HG03558 (cell line): Measurements from ENCODE around the gene CSTPP1.
"Not testable (repeated sequence)": the region's sequence is repeated elsewhere in the genome, so short reads cannot be mapped to it uniquely, and the experiment has no call there.

Experiments used
- ATAC-seq: cut with Tn5 transposase; IDR thresholded peaks from one replicate; pipeline ENCODE4 v1.9.1; 2021; ENCODE audit warnings: moderate number of reproducible peaks; ENCODE audit not compliant: unreplicated experiment; ENCODE audit errors: extremely low read depth

Gene CSTPP1

GRCh38 chr11:47078751-47079521, 142.4 kb downstream of the CSTPP1 start:
- ATAC-seq, result no peak

DNA sequence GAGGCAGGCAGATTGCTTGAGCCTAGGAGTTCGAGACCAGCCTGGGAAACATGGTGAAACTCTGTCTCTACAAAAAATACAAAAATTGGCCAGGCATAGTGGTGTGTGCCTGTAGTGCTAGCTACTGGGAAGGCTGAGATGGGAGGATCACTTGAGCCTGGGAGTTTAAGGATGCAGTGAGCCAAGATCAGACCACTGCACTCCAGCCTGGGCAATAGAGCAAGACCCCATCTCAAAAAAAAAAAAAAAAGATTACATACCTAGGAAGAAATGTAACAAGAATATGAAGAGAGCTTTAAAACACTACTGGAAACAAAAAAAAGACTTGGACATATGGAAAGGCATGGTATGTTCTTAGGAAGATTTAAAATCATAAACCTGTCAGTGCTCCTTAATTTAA, 144.2 kb downstream of the CSTPP1 start:
- ATAC-seq, result not testable (repeated sequence)

GRCh38 chr11:47083913-47084312, 147.4 kb downstream of the CSTPP1 start:
- no peak for ATAC-seq

DNA sequence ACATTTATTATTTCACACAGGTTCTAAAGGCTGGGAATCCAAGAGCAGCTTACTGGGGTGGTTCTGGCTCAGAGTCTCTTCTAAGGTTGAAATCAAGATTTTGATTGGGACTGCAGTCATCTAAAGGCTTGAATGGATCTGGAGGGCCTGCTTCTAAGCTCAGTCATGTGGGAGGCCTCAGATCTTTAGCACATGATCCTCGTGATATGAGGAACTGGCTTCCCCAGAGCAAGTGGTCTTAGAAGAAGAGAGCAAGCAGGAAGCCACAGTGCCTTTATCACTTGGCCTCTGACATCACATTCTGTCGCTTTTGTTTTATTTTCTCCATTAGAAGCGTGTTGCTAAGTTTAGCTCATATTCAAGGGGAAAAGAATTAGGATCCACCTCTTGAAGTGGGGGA, 151.2 kb downstream of the CSTPP1 start:
- ATAC-seq, result no peak

GRCh38 chr11:47093541-47093940, 157.0 kb downstream of the CSTPP1 start:
- no peak for ATAC-seq

- ATAC-seq, result not testable (repeated sequence)
These were observed 160.3 kb downstream of the CSTPP1 start for GRCh38 chr11:47096871-47097270.

- ATAC-seq, result not testable (repeated sequence)
These were observed 161.7 kb downstream of the CSTPP1 start for GRCh38 chr11:47098223-47098622.

DNA sequence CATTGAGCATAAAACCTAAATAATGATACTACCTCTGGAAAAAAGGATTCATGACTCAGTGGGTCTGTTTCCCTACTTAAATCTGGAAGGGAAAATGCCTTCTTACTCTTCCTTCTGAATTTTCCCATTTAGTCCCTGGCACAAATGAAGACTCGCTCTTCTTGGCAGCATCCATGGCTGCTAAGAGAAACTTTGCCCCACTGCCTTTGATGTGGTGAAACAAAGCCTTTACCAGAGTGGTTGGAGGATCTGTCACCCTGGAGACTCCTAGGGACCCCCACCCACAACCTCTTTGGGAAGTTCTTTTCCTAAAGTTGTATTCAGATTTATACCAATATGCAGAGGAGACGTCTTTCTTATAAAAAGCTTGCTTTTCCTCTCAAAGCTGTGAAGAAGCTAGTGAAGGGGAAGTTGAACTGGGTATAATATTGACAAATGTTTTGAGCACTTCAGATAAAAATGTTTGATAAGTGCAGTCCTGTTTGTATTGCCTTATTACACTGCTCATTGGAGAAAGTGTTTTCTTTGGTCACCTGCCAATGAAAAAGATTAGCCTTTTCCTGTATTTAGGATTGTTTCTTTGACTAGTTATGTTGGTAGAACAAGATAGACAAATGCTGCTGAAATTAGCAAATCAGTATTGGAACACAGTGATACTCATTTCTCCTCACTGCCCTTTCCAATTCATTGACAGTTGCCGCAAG, 162.8 kb downstream of the CSTPP1 start:
- no peak for ATAC-seq

DNA sequence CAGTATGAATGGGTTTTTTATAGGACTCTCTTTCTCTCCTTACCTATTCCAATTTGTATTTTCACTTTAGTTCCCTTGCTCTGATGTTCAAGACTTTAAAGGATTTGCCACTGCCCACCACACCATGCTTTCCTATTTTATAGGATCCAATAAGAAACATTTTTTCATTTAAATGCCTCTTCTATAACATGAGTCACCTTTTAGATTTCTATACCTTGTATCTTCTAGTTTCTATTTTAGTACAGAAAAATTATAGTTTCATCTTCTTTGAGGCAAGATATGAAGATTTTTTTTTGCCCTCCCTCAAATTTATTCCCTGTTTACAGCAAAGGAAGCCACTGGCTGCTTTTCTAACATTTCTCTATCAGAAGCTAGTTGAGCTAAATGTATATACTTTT, 163.4 kb downstream of the CSTPP1 start:
- no peak for ATAC-seq

GRCh38 chr11:47101406-47101805, 164.8 kb downstream of the CSTPP1 start:
- no peak for ATAC-seq

DNA sequence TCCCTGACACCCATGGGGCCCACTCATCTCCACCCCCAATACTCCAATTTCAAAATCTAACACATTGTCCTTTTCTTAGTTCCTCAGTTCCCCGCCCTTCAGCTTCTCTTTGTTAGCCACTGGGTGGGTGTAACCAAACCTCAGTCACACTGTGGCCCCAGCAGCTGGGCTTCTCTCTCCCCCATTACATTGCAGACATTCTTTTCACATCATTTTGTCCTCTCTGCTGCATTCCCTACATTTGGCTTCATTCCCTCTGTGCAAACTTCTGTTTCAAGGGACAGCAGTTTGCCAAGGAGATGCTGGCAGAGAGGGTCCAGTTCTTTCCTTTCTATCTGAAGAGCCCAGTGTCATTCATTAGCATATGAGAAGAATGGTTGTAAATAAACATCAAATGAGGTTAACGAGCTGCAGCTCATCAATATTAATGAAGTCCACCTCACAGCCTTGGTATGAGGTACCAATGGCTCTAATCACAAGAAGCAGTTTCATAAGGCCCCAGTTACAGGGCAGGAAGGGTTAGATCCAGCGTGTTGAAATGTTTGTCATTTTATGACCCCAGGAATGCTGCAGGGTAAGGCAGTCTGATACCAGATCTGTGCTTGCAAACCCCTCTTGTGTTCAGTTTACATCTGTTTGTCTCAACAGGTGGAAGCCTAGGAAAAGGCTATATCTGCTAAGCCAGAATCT, 167.8 kb downstream of the CSTPP1 start:
- no peak for ATAC-seq

GRCh38 chr11:47105541-47105940, 169.0 kb downstream of the CSTPP1 start:
- ATAC-seq, result no peak

DNA sequence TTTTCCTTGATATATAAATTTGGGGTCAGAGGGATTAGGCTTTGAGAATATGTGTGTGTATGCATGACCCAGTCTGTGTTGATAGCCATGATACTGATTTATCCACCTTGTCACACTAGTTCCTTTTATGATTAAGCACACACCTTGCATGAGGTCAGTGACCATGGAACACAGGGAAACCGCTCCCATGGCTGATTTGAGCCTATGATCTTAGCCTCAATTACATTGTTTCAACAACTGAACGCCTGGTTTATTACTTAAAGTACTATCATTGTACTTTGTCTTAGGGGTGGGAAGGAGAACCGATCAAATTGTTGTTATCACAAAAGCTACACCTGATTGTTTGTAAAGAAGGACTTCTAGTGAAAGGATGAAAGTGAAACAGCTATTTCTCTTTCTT, 169.4 kb downstream of the CSTPP1 start:
- ATAC-seq, result no peak

DNA sequence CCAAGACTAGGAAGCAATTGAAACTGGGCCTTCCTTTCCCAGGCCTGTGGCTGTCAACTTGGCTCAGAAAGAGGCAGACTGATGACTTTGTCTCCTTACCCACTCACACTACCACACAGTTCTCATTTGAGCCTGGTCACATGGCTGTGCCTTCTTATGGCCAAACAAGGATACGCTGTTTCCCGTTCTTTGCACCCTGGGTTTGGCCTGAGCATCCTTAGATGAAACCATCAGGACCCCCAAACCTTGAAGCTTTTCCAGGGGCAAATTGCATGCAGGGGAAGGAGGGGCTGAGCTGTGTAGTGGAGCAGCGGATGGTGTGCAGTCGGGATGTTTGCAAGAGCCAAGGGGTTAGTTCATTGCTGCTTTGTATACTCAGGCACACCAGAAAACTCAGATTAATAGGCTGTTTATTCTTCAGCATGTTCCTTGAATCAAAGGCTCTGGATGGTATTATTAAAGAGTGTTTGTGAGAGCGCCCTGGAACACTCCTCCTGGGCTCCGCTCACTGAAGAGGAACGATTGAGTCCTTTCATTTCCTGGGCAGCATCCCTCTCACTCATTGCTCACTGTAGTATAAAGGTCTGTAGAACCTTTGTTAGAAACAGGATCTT, 170.3 kb downstream of the CSTPP1 start:
- no peak for ATAC-seq

- no peak for ATAC-seq
These were observed 171.2 kb downstream of the CSTPP1 start for GRCh38 chr11:47107744-47108143.

GRCh38 chr11:47108214-47108613, 171.7 kb downstream of the CSTPP1 start:
- ATAC-seq, result no peak

DNA sequence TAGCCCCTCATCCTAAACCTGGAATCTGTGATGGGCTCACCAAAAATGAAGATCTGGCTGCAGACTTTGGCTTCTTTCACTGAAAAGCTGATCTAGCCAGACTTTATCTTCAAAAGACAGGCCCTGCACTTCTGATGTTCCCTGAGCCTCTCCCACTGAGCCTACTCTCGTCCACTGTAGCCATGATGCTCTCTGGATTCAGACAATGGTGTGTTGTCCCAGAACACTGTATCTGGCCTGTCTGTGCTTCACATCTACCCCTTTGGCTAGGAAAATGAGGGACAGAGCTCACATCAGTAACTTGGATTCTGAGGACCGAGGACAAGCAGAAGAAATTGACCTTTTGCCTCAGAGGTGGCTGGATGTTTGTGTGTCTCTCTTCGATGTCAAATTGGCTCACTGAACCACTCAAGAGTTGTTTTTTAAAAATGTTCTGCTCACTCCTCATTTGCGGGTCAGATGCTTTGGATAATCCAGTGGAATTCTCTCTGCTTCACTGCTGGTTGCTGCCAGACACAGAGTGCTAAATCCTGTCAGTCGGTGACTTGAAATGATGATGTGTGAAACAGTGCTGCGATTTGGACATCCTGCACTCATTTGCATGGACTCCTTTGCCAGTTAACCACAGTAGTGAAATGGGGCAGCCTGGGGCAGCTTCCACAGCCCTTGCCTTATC, 172.6 kb downstream of the CSTPP1 start:
- ATAC-seq, result no peak

DNA sequence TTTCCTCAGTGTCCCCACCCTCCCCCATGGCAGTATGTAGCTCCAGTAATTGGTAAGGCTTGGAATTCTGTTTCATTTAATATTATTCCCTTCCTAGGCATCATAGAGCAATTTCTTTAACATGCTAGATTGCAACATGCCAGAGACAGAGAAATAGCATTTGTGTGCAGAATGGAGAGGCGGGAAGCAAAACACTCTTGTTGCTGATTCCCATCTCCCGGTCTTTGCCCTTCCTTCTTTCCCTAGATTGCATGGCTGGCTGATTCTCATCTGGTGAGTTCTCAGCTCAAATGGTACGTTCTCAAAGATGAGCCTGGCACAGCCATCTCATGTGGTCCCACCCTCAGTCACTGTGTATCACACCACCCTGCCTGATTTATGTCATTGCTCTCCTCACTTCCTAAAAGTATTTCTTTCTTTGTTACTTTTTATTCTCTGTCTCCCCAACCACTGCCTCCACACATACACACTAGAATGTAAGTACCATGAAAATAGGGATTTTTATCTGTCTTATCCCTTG, 173.2 kb downstream of the CSTPP1 start:
- no peak for ATAC-seq

DNA sequence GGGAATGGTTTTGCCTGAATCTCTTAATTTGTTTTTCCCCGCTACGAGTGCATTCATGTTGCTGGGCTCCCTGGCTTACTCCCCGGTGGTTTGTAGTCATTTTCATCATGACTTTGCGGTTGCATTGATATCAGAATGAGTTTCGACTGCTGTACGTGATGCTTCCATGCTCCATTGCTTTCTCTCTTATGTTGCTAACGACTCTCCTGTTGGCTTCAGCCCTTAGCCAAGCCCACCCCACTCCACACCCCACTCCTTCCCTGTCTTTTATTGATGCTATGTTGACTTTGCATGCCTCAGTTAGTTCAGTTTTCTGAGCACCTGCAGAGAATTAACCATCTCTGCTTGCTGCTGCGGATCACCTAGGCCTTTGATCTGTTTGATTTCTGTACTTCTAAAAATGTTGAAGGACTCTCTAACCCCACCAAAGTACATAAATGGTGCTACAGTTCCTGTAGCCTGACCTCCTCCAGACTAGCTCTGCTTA, 174.8 kb downstream of the CSTPP1 start:
- no peak for ATAC-seq

DNA sequence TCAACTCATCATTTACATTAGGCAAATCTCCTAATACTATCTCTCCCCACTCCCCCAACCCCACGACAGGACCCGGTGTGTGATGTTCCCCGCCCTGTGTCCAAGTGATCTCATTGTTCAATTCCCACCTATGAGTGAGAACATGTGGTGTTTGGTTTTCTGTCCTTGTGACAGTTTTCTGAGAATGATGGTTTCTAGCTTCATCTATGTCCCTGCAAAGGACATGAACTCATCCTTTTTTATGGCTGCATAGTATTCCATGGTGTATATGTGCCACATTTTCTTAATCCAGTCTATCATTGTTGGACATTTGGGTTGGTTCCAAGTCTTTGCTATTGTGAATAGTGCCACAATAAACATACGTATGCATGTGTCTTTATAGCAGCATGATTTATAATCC, 176.4 kb downstream of the CSTPP1 start:
- ATAC-seq, result not testable (repeated sequence)
